ENCODE data around the gene NUDT5. TPM values are rescaled to one million over a fixed set of nuclear protein-coding genes. Genes with fewer than 3 reads are reported as not detected.

NUDT5 gene
- total and polyA plus RNA-seq, 2 of the 8 experiments (the other 6 are each of a cell fraction or from before 2014, with no cell fraction given) = 130 to 134 TPM

DNA sequence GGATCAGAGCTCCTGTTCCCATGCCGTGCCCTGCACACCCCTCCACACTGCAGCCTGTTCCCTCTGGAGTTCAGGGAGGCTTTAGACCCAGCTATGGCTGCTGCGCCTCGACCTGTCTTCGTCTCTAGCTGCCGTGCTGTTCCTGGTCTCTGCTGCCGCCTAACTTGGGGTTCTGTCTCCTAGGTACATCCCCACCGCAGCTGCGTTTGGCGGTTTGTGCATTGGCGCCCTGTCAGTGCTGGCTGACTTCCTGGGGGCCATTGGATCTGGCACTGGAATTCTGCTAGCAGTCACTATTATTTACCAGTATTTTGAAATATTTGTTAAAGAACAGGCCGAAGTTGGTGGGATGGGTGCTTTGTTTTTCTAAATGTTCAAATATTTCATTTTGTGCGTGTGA, 31.6 kb downstream of the NUDT5 start:
- CTCF ChIA-PET (ENCODE audit: partially characterized antibody) = interaction anchor here (0.8 to 1.0 kb wide), 2 partner anchors 16 to 51 kb away, joined by 3 read pairs; no protein-coding TSS in a partner anchor
- Histone ChIP-seq H2BK15ac (ENCODE audit: low read length) (no peak overlapping the region), H3K27me3 (replicated peaks in 1 of 4; ENCODE audit: control insufficient read depth in 3 of 4, extremely low read depth in 1 of 4, insufficient read depth in 3 of 4, low read length in 3 of 4) (no peaks in the 10 kb centered on the region), H4K91ac (replicated peaks; ENCODE audit: insufficient read length, low read length) (no peak overlapping the region), H3K9me3 (ENCODE audit: insufficient read depth in 2 of 2, low read depth in 1 of 2, low read length in 1 of 2) (no peaks in the 10 kb centered on the region), H2BK20ac (ENCODE audit: low read length) (no peak overlapping the region), H2BK120ac (replicated peaks; ENCODE audit: low read depth, low read length) (no peak overlapping the region), H3K79me1 (ENCODE audit: low read depth, low read length) (no peaks in the 10 kb centered on the region), H3K14ac (ENCODE audit: insufficient read length) (no peak overlapping the region), H3K23ac (ENCODE audit: insufficient read length) (no peak overlapping the region), H3K18ac (ENCODE audit: extremely low read depth, low read length) (no peak overlapping the region), H2BK12ac (ENCODE audit: low read depth, low read length) (no peak overlapping the region), H3K23me2 (ENCODE audit: low read depth, low read length) (no peaks in the 10 kb centered on the region), H4K8ac (ENCODE audit: extremely low read depth, insufficient read depth, low read length) (no peak overlapping the region), H3K56ac (replicated peaks; ENCODE audit: insufficient read length, low read depth, low read length) (no peak overlapping the region), H3K4me2 (ENCODE audit: insufficient read depth in 1 of 2, low read depth in 2 of 2, low read length in 2 of 2) (no peak overlapping the region), H3K9ac (replicated peaks in 1 of 4; ENCODE audit: extremely low read depth in 1 of 4, low read depth in 3 of 4, low read length in 3 of 4) (no peak overlapping the region), H4K5ac (ENCODE audit: insufficient read length, low read depth, low read length) (no peak overlapping the region), H4K20me1 (replicated peaks in 1 of 2; ENCODE audit: control insufficient read depth in 1 of 2, insufficient read depth in 2 of 2, low read length in 2 of 2) (no peaks in the 10 kb centered on the region), H3K4me1 (replicated peaks in 1 of 4; ENCODE audit: control insufficient read depth in 3 of 4, insufficient read depth in 4 of 4, low read length in 3 of 4) (no peaks in the 10 kb centered on the region), H3K27ac (ENCODE audit: low read depth, low read length) (no peak overlapping the region), H3K36me3 (ENCODE audit: control insufficient read depth in 2 of 4, insufficient read depth in 4 of 4, low read length in 3 of 4) (peaks cover 0 to 54% (median 14%) of the 10 kb centered on the region in 4 experiments; a peak in 6 of 8 replicates), H2AK5ac (ENCODE audit: low read depth, low read length) (no peak overlapping the region), H2AFZ (ENCODE audit: low read length) (no peak overlapping the region), H2BK5ac (ENCODE audit: low read depth, low read length) (no peak overlapping the region), H3K4ac (replicated peaks; ENCODE audit: insufficient read length, low read depth, low read length) (no peak overlapping the region), H3K4me3 (ENCODE audit: extremely low read depth in 1 of 4, insufficient read depth in 2 of 4, low read depth in 3 of 4, low read length in 4 of 4) (no peak overlapping the region), H3K79me2 (ENCODE audit: control insufficient read depth in 1 of 2, insufficient read depth in 2 of 2, low read length in 2 of 2) (no peaks in the 10 kb centered on the region)
- TF ChIP-seq POLR2A (IDR thresholded peaks at IDR 0.05; ENCODE audit: control extremely low read depth in 1 of 2, low read depth in 2 of 2, low read length in 2 of 2) (0 out of 3 replicates have a peak, but pooled peaks of 1 of the 2 experiments have one; percentile 33), RXRA (IDR thresholded peaks at IDR 0.05; ENCODE audit: insufficient read depth, low read depth, low read length) (no peak)
- FAIRE-seq = no peak
- POLR2A ChIA-PET (ENCODE audit: partially characterized antibody) = interaction anchor here (0.6 to 1.5 kb wide), 4 partner anchors 11 to 31 kb away, joined by 3 to 6 read pairs (median 4); partner anchors contain the start of genes CDC123 and NUDT5
- WGBS, 2 experiments (ENCODE audit: extremely low coverage in 1 of 2, insufficient coverage in 1 of 2, insufficient read length in 1 of 2, insufficient replicate concordance in 2 of 2, low coverage in 1 of 2, low lambda C conversion rate in 2 of 2, missing lambda C conversion rate in 1 of 2) = 92% methylated on average over 12 of the region's 12 CpGs; no CpG with 5 or more reads in 1 of the 2 experiments
- DNase-seq (ENCODE audit: low read depth in 1 of 2, low spot score in 2 of 2) = no peak

All from H1 (cell line).